ENCODE measurements around the gene BCAS3.
"Not testable (repeated sequence)": the region's sequence is repeated elsewhere in the genome, so short reads cannot be mapped to it uniquely, and the experiment has no call there.

The BCAS3 gene

GRCh38 chr17:61351745-61352407 is 674.2 kb downstream of the BCAS3 start:
- DNase-seq: no peak

- no peak for DNase-seq
Measured at GRCh38 chr17:61352408-61352770, 674.7 kb downstream of the BCAS3 start.

- DNase-seq: no peak
Measured at GRCh38 chr17:61352781-61353491, 675.3 kb downstream of the BCAS3 start.

GRCh38 chr17:61353615-61354014 is 676.0 kb downstream of the BCAS3 start:
- no peak for DNase-seq

- no peak for DNase-seq
Measured at GRCh38 chr17:61354895-61355874, 677.5 kb downstream of the BCAS3 start.

- not testable (repeated sequence) for DNase-seq
Measured at GRCh38 chr17:61357061-61357460, 679.4 kb downstream of the BCAS3 start.

GRCh38 chr17:61359513-61359912 is 681.9 kb downstream of the BCAS3 start:
- DNase-seq: not testable (repeated sequence)

GRCh38 chr17:61360318-61360943 is 682.8 kb downstream of the BCAS3 start:
- no peak for DNase-seq

- no peak for DNase-seq
Measured at GRCh38 chr17:61361084-61361483, 683.4 kb downstream of the BCAS3 start.

GRCh38 chr17:61362396-61362795 is 684.7 kb downstream of the BCAS3 start:
- DNase-seq: no peak

GRCh38 chr17:61362852-61363600 is 685.4 kb downstream of the BCAS3 start:
- no peak for DNase-seq

- DNase-seq: no peak
Measured at GRCh38 chr17:61363601-61364462, 686.2 kb downstream of the BCAS3 start.

- DNase-seq: no peak
Measured at GRCh38 chr17:61364463-61364846, 686.8 kb downstream of the BCAS3 start.

GRCh38 chr17:61366076-61366714 is 688.5 kb downstream of the BCAS3 start:
- no peak for DNase-seq

- DNase-seq: no peak
Measured at GRCh38 chr17:61366715-61367413, 689.2 kb downstream of the BCAS3 start.

GRCh38 chr17:61368049-61368831 is 690.6 kb downstream of the BCAS3 start:
- DNase-seq: no peak

GRCh38 chr17:61368832-61369450 is 691.3 kb downstream of the BCAS3 start:
- DNase-seq: peak in 1 of 4 experiments; percentile 7

GRCh38 chr17:61369751-61370150 is 692.1 kb downstream of the BCAS3 start:
- DNase-seq: no peak
